GM13976 (cell line): ENCODE results near the gene FCN2.

Experiments used
- DNase-seq: peaks from one replicate; pipeline ENCODE4 v3.0.0; 2012; ENCODE audit warnings: low spot score
- CTCF ChIP-seq: IDR thresholded peaks from 2 replicates; pipeline ENCODE4 v1.5.1; 2012; ENCODE audit warnings: borderline replicate concordance, mild to moderate bottlenecking; ENCODE audit not compliant: insufficient read depth; ENCODE audit errors: extremely low read depth, missing control alignments, control extremely low read depth
- in situ Hi-C: fragments of 300-500 bp; cut with MboI; formaldehyde crosslinking; loops from one replicate; pipeline ENCODE4 v1.12.0; 2022; ENCODE audit warnings: low sequenced_read_pairs, mixed read lengths, inconsistent platforms; ENCODE audit not compliant: unreplicated experiment

Gene FCN2

GRCh38 chr9:134872482-134873231 is 8.0 kb upstream of the FCN2 start:
- no peak for TF ChIP-seq CTCF
- in situ Hi-C loops, result no loop called here
- DNase-seq, result no peak

GRCh38 chr9:134875371-134875770 is 5.2 kb upstream of the FCN2 start:
- TF ChIP-seq CTCF, result no peak
- in situ Hi-C loops, result no loop called here
- DNase-seq, result no peak

- no peak for DNase-seq
- in situ Hi-C loops, result no loop called here
- TF ChIP-seq CTCF, result no peak
Observed at GRCh38 chr9:134877541-134877940, 3.1 kb upstream of the FCN2 start.

GRCh38 chr9:134879664-134880483 is 736 bp upstream of the FCN2 start:
- TF ChIP-seq CTCF, result no peak
- in situ Hi-C loops, result no loop called here
- DNase-seq, result no peak

GRCh38 chr9:134881313-134881670 is 682 bp downstream of the FCN2 start:
- no peak for TF ChIP-seq CTCF
- no peak for DNase-seq
- in situ Hi-C loops, result no loop called here

- DNase-seq, result no peak
- in situ Hi-C loops, result no loop called here
- TF ChIP-seq CTCF, result no peak
Observed at GRCh38 chr9:134882204-134882785, 1.7 kb downstream of the FCN2 start.
